PFSK-1 (cell line): ENCODE results near the gene CYP3A5.

Source experiments
- POLR2AphosphoS5 ChIP-seq: IDR thresholded peaks from 2 replicates; pipeline ENCODE4 v1.6.1; 2012; ENCODE audit warnings: low read depth, mild to moderate bottlenecking, control low read depth, low read length, moderate library complexity
- SIN3A ChIP-seq: IDR thresholded peaks from 2 replicates; pipeline ENCODE4 v1.6.1; 2012; ENCODE audit warnings: mild to moderate bottlenecking, low read length, moderate library complexity, borderline replicate concordance; ENCODE audit not compliant: insufficient read depth
- TAF1 ChIP-seq: IDR thresholded peaks from 2 replicates; pipeline ENCODE4 v1.6.1; 2012; ENCODE audit warnings: low read length, control low read depth, borderline replicate concordance; ENCODE audit not compliant: insufficient read depth

- no peak for TF ChIP-seq SIN3A
- TF ChIP-seq POLR2AphosphoS5, result no peak
- no peak for TF ChIP-seq TAF1
Observed at GRCh38 chr7:99672573-99672972, 7.2 kb downstream of the CYP3A5 start.
